Lung (tissue), 16 donors: ENCODE results near the gene BEAN1. TPM values are rescaled to one million over a fixed set of nuclear protein-coding genes. Genes with fewer than 3 reads are reported as not detected.

Experiments used
- ATAC-seq: fragments of 200-7000 bp; cut with Tn5 transposase; one replicate; pipeline ENCODE4 v1.9.1; 2020; ENCODE audit warnings: moderate number of reproducible peaks; ENCODE audit not compliant: insufficient read depth, low FRiP score
- DNase-seq, 3 donors: peaks; one replicate each; pipeline ENCODE4 v3.0.0-alpha.2; 2013 to 2017
- H3K27ac ChIP-seq, 2 donors: one replicate each; pipeline ENCODE4 v1.5.1; 2013; ENCODE audit warnings: mild to moderate bottlenecking in 2 of 2, moderate library complexity in 2 of 2, control low read depth in 1 of 2, inconsistent platforms in 1 of 2, low read depth in 1 of 2, low read length in 1 of 2
- H3K27me3 ChIP-seq, 3 donors: one replicate each; pipeline ENCODE4 v1.5.1; 2013; ENCODE audit warnings: low read length in 2 of 3; ENCODE audit not compliant: control insufficient read depth in 3 of 3, insufficient read depth in 3 of 3
- H3K36me3 ChIP-seq, 4 donors: one replicate each; pipeline ENCODE4 v1.5.1; 2013; ENCODE audit warnings: low read length in 4 of 4, mild to moderate bottlenecking in 1 of 4, moderate library complexity in 1 of 4; ENCODE audit not compliant: control insufficient read depth in 4 of 4, insufficient read depth in 4 of 4
- H3K4me1 ChIP-seq, 5 donors: one replicate each; pipeline ENCODE4 v1.5.1; 2013; ENCODE audit warnings: low read length in 5 of 5, mild to moderate bottlenecking in 2 of 5, moderate library complexity in 1 of 5; ENCODE audit not compliant: control insufficient read depth in 5 of 5, insufficient read depth in 5 of 5
- H3K4me3 ChIP-seq: one replicate; pipeline ENCODE4 v1.5.1; 2013; ENCODE audit warnings: mild to moderate bottlenecking, control low read depth, moderate library complexity
- H3K9ac ChIP-seq, 2 donors: one replicate each; pipeline ENCODE4 v1.5.1; 2013; ENCODE audit warnings: low read length in 2 of 2, control low read depth in 1 of 2; ENCODE audit not compliant: insufficient read depth in 1 of 2
- H3K9me3 ChIP-seq, 4 donors: one replicate each; pipeline ENCODE4 v1.5.1; 2013; ENCODE audit warnings: low read length in 3 of 4, mild to moderate bottlenecking in 1 of 4, moderate library complexity in 1 of 4; ENCODE audit not compliant: control insufficient read depth in 4 of 4, insufficient read depth in 3 of 4
- WGBS, 2 donors: extraction: QIAGEN DNeasy Blood & Tissue Kit; methylation state at CpG; one replicate each; pipeline ENCODE4 v1.1.7; 2013; 5-methylcytosine and 5-hydroxymethylcytosine counted together
- long read RNA-seq, 5 donors: transcript quantifications; one replicate each; lab custom pipeline, GENCODE V29; 2026
- polyA plus RNA-seq, 2 donors: library from polyadenylated mRNA; stranded (reverse); fragments of 200-250 nt; gene quantifications; one replicate each; pipeline ENCODE4 v1.2.1, GENCODE V29; 2013
- total RNA-seq, 2 donors: library from RNA; depleted of rRNA in 1 of 2; stranded (reverse); fragments of >200 nt in 1 of 2; gene quantifications; one replicate each; pipeline ENCODE4 v1.2.1, GENCODE V29; 2014 to 2021
- TF ChIP-seq, protein P1 (sequence below): IDR thresholded peaks from 2 replicates; pipeline ENCODE4 v1.5.1; 2012; ENCODE audit warnings: mild to moderate bottlenecking; ENCODE audit errors: control extremely low read depth, extremely low read depth
- donor health status: control.
- donor health status: control.
- donor health status: Bipolar disorder and iron deficiency.
- donor health status: healthy.
- donor health status: DM: yes; HTN: yes; CAD: no.

Gene BEAN1, protein sequence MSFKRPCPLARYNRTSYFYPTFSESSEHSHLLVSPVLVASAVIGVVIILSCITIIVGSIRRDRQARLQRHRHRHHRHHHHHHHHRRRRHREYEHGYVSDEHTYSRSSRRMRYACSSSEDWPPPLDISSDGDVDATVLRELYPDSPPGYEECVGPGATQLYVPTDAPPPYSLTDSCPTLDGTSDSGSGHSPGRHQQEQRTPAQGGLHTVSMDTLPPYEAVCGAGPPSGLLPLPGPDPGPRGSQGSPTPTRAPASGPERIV
- total RNA-seq (1 to 10 TPM in 1 of 2 donors, under 1 TPM in 1; 0.31 to 3.2 TPM), polyA plus RNA-seq (under 1 TPM; 0.16 to 0.20 TPM)
- long read RNA-seq, donor 1, partial matches to known transcripts: 0 of 7 reads
- long read RNA-seq, donor 1, other reads (novel, unspliced or antisense): 0 of 7 reads
- long read RNA-seq, donor 2, partial matches to known transcripts: 0 of 1 reads
- long read RNA-seq, donor 2, other reads (novel, unspliced or antisense): 0 of 1 reads
- long read RNA-seq, donor 3: 0 reads
- long read RNA-seq, donor 4: 0 reads
- long read RNA-seq, donor 5, partial matches to known transcripts: 0 of 3 reads
- long read RNA-seq, donor 5, other reads (novel, unspliced or antisense): 0 of 3 reads

DNA sequence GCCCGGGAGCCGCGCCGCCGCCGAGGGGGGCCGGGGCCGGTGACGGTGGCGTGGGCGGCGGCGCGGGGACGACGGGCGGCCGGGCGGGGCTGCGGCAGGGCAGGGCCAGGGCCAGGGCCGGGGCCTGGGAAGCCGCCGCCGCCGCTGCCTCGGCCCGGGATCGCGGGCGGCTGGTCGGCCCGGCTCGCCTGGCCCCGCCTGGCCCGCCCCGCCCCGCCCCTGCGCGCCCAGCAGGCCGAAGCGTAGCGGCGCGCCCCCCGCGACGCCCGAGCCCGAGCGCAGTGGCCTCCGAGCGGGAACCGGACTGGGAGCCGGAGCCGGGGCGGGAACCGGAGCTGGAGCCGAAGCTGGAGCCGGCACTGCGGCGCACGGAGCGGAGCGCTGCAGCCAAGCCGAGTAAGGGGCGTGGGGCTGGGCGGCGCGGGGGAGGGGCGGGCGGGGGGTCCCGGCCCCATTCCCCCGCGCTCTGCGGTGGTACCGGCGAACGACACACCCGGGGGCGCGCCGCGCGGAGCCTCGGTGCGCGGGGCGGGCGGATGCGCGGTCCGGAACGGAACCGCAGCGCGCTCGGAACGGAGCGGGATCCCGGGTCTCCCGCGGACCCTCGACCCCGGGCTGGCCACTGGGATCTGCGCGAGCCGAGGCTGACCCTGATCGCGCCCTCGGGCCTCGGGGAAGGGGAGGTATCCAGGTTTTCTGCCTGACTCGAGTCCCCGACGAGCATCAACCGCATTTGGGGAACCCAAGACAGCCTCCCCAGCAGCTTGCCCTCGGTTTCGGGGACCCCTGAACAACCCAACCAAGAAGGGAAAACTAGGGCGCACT is at the start of gene BEAN1:
BEAN1 (plus strand) TSS at position 260 of the 825 bp plus-strand sequence. CDS start 10,382 bp downstream, outside the sequence.
- Histone ChIP-seq H3K4me1 (peaks cover 0 to 34% (median 2%) of the 10 kb centered on the region in 5 donors), H3K27ac (no peak within 1 kb of the TSS), H3K9ac (no peak within 1 kb of the TSS), H3K36me3 (no peaks in the 10 kb centered on the region), H3K9me3 (peaks cover 0 to 3% (median 0%) of the 10 kb centered on the region in 4 donors), H3K4me3 (peak within 1 kb of the TSS; percentile 10), H3K27me3 (peaks cover 0 to 47% (median 3%) of the 10 kb centered on the region in 3 donors)
- TF ChIP-seq, protein P1, sequence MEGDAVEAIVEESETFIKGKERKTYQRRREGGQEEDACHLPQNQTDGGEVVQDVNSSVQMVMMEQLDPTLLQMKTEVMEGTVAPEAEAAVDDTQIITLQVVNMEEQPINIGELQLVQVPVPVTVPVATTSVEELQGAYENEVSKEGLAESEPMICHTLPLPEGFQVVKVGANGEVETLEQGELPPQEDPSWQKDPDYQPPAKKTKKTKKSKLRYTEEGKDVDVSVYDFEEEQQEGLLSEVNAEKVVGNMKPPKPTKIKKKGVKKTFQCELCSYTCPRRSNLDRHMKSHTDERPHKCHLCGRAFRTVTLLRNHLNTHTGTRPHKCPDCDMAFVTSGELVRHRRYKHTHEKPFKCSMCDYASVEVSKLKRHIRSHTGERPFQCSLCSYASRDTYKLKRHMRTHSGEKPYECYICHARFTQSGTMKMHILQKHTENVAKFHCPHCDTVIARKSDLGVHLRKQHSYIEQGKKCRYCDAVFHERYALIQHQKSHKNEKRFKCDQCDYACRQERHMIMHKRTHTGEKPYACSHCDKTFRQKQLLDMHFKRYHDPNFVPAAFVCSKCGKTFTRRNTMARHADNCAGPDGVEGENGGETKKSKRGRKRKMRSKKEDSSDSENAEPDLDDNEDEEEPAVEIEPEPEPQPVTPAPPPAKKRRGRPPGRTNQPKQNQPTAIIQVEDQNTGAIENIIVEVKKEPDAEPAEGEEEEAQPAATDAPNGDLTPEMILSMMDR: no peak
- 0 to 1% methylated on average over 67 to 118 of the region's 118 CpGs for WGBS, 2 donors
- ATAC-seq: peak; percentile 13
- DNase-seq: peak; percentile 66 to 76 (median 69)

DNA sequence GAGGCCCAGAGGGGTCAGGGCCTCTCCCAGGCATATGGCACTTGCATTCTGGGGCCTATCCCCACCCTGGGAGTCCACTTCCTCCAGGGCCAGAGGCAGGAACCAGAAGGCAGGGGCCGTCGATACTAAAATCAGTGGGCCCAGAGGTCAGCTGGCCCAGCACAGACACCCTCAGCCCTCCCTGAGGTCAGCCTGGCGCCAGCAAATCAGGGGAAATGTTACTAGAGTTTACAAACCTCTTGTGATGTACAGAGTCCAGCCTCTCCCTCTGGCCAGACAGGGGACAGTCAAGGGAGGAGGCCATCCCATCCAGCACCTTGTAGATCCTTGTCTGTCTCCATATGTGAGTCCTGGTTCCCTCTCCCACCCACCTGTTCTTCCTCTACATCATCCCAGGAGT is 49.8 kb upstream of the BEAN1 start:
- no peaks in the 10 kb centered on the region for H3K36me3 ChIP-seq
- peak overlapping the region in 1 of 2 donors; percentile 41 for H3K27ac ChIP-seq
- H3K9ac ChIP-seq: no peak overlapping the region
- peaks cover 0 to 3% (median 0%) of the 10 kb centered on the region in 4 donors for H3K9me3 ChIP-seq
- no peaks in the 10 kb centered on the region for H3K27me3 ChIP-seq
- TF ChIP-seq, protein P1: no peak
- whole genome bisulfite sequencing, 2 donors: 72 to 82% methylated on average over 3 of the region's 3 CpGs
- H3K4me3 ChIP-seq: no peak overlapping the region
- ATAC-seq (no peak), DNase-seq (no peak)
- peaks cover 0 to 10% (median 0%) of the 10 kb centered on the region in 5 donors for H3K4me1 ChIP-seq

DNA sequence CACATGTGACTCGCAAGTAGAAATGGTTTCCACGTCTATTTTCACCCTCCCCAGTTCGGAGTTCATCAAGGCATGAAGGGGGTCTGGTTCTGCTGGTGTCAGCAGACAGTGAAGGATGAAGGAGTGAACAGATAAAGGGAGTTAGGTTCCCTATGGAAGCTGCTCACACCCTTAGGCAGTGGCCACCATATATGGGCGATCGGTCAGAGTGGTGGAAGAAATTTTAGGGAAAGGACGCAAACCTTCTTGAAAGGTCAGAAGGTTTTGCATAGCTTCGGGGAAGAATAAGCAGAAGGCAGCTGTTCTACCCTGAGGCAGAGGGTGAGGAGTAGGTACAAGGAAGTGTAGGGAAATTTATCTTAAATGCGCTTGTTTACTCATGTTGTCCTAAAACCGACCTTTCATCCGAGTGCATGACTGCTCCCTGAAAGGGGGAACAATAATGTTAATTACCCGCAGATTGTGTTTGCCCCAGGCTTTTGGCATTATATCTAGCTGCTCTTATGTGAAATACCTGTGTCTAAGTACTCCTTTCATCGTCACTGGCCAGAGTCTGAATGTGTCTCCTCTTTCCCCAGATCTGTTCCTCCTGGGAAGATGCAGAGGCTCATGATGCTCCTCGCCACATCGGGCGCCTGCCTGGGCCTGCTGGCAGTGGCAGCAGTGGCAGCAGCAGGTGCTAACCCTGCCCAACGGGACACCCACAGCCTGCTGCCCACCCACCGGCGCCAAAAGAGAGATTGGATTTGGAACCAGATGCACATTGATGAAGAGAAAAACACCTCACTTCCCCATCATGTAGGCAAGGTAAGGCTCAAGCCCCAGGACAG is 48.1 kb upstream of the BEAN1 start:
- Histone ChIP-seq H3K36me3 (no peaks in the 10 kb centered on the region), H3K27me3 (no peaks in the 10 kb centered on the region), H3K9ac (no peak overlapping the region), H3K9me3 (peaks cover 0 to 3% (median 0%) of the 10 kb centered on the region in 4 donors), H3K27ac (peak overlapping the region in 1 of 2 donors; percentile 17), H3K4me3 (no peak overlapping the region), H3K4me1 (peaks cover 0 to 16% (median 0%) of the 10 kb centered on the region in 5 donors)
- 74 to 82% methylated on average over 18 of the region's 18 CpGs for WGBS, 2 donors
- ATAC-seq (no peak), DNase-seq (no peak)
- TF ChIP-seq, protein P1: no peak
